ENCODE data around the gene GTPBP10. TPM values are rescaled to one million over a fixed set of nuclear protein-coding genes. Genes with fewer than 3 reads are reported as not detected.

Gene GTPBP10
- total RNA-seq, 1 donor from 2014 or later, result 21.3 TPM

GRCh38 chr7:90432752-90433151, 86.2 kb downstream of the GTPBP10 start:
- TF ChIP-seq CTCF (IDR thresholded peaks at IDR 0.05), result no peak
- Histone ChIP-seq H3K9me3 (no peaks in the 10 kb centered on the region), H3K27ac (no peak overlapping the region), H3K36me3 (no peaks in the 10 kb centered on the region), H3K27me3 (ENCODE audit: low read depth) (no peaks in the 10 kb centered on the region), H3K4me3 (no peak overlapping the region), H3K4me1 (no peaks in the 10 kb centered on the region)
- intact Hi-C loops (cut with DNase I), result no loop called here
- DNase-seq (no peak), ATAC-seq (peak in 1 of 2 donors; percentile 23)

GRCh38 chr7:90433221-90433620, 86.7 kb downstream of the GTPBP10 start:
- no peak for ATAC-seq
- intact Hi-C loops (cut with DNase I), result no loop called here

More at GRCh38 chr7:90433221-90433620, 86.7 kb downstream of the GTPBP10 start:
- no peak overlapping the region for H3K4me3 ChIP-seq
- H3K27me3 ChIP-seq (ENCODE audit: low read depth), result no peaks in the 10 kb centered on the region
- H3K9me3 ChIP-seq, result no peaks in the 10 kb centered on the region
- no peak for DNase-seq
- no peak overlapping the region for H3K27ac ChIP-seq
- no peak for TF ChIP-seq CTCF (IDR thresholded peaks at IDR 0.05)
- H3K36me3 ChIP-seq, result no peaks in the 10 kb centered on the region
- H3K4me1 ChIP-seq, result no peaks in the 10 kb centered on the region

Other genes starting within 250 kb of the GTPBP10 start
- gene STEAP1, start 192.2 kb upstream of the GTPBP10 start, total RNA-seq, result 8.2 TPM
- gene STEAP2, start 135.0 kb upstream of the GTPBP10 start, total RNA-seq, result 13.4 TPM
- 8.4 TPM for gene CFAP69, start 101.5 kb upstream of the GTPBP10 start, total RNA-seq
- gene FAM237B, start 25.4 kb upstream of the GTPBP10 start, total RNA-seq, result not detected
- 34.7 TPM for gene CLDN12, start 56.7 kb downstream of the GTPBP10 start, total RNA-seq
- not detected for gene PTTG1IP2, start 122.9 kb downstream of the GTPBP10 start, total RNA-seq
- gene CDK14, start 249.6 kb downstream of the GTPBP10 start, total RNA-seq, result 58.6 TPM